Endothelial cell of umbilical vein (primary cell): Measurements from ENCODE around the gene ACTL8. TPM values are rescaled to one million over a fixed set of nuclear protein-coding genes. Genes with fewer than 3 reads are reported as not detected.

ENCODE experiments used
- BruUV-seq: library from RNA; stranded (reverse); fragments of 400-500 nt; replicated peaks from 2 replicates; lab custom pipeline; 2021; lab: Mats Ljungman, UMichigan
- CTCF ChIA-PET: fragments of 300-600, 350-600 bp; sonication (Branson Sonifier 250); formaldehyde crosslinking; loops from one replicate; lab custom pipeline; 2021; ENCODE audit warnings: antibody characterized with exemption, inconsistent platforms; lab: Charles Lee
- POLR2A ChIA-PET: fragments of 300-600, 350-600 bp; sonication (Branson Sonifier 250); formaldehyde crosslinking; loops from one replicate; lab custom pipeline; 2021; ENCODE audit warnings: antibody characterized with exemption, inconsistent platforms; lab: Charles Lee
- DNase-seq: peaks from one replicate; pipeline ENCODE4 v3.0.0-alpha.2; 2011; ENCODE audit warnings: low read depth, low spot score
- FAIRE-seq: peaks from 2 replicates; lab custom pipeline; 2011; peaks lifted over from hg19 to GRCh38; lab: Jason Lieb, UNC
- H2AFZ ChIP-seq: 2 replicates; pipeline ENCODE4 v1.6.0; 2012; ENCODE audit warnings: low read depth, low read length, control low read depth, inconsistent platforms
- H3K27ac ChIP-seq: 2 replicates; pipeline ENCODE4 v1.5.1; 2011; ENCODE audit warnings: low read depth, mild to moderate bottlenecking, control low read depth, low read length, moderate library complexity; ENCODE audit not compliant: insufficient read depth
- H3K27me3 ChIP-seq, 2 experiments: 2 replicates each; pipeline versions ENCODE4 v1.6.0 to v1.6.1; 2011; ENCODE audit warnings: low read length in 2 of 2, mixed read lengths in 1 of 2; ENCODE audit not compliant: control insufficient read depth in 2 of 2, insufficient read depth in 2 of 2
- H3K36me3 ChIP-seq, 2 experiments: 2 replicates in 1 of 2; 3 replicates in 1 of 2; pipeline ENCODE4 v1.5.1; 2011; ENCODE audit warnings: low read length in 2 of 2, mild to moderate bottlenecking in 1 of 2, moderate library complexity in 1 of 2; ENCODE audit not compliant: control insufficient read depth in 2 of 2, insufficient read depth in 2 of 2; ENCODE audit errors: extremely low read depth in 1 of 2
- H3K4me1 ChIP-seq: 3 replicates; pipeline ENCODE4 v1.5.1; 2011; ENCODE audit warnings: mild to moderate bottlenecking, low read length; ENCODE audit not compliant: control insufficient read depth, insufficient read depth; ENCODE audit errors: extremely low read depth
- H3K4me2 ChIP-seq: 2 replicates; pipeline ENCODE4 v1.6.1; 2011; ENCODE audit warnings: low read length, control low read depth, mixed read lengths; ENCODE audit not compliant: insufficient read depth
- H3K4me3 ChIP-seq, 3 experiments: fragments of 200-600 bp in 1 of 3; sonication (generic), shearing (Covaris generic) in 1 of 3; replicated peaks in 1 of 3; 2 replicates each; pipeline ENCODE4 v1.5.1; 2011 to 2016; ENCODE audit warnings: control low read depth in 3 of 3, low read length in 3 of 3, mild to moderate bottlenecking in 2 of 3, inconsistent platforms in 1 of 3, low read depth in 1 of 3, moderate library complexity in 1 of 3; ENCODE audit not compliant: insufficient read depth in 1 of 3
- H3K79me2 ChIP-seq: 2 replicates; pipeline ENCODE4 v1.6.0; 2012; ENCODE audit warnings: low read length, inconsistent platforms; ENCODE audit not compliant: control insufficient read depth, insufficient read depth
- H3K9ac ChIP-seq: replicated peaks from 2 replicates; pipeline ENCODE3; 2011; ENCODE audit warnings: low read length, control low read depth; ENCODE audit not compliant: insufficient read depth; ENCODE audit errors: extremely low read depth
- H3K9me1 ChIP-seq: replicated peaks from 3 replicates; pipeline ENCODE4 v1.6.0; 2011; ENCODE audit warnings: mild to moderate bottlenecking, low read length; ENCODE audit not compliant: control insufficient read depth, insufficient read depth; ENCODE audit errors: extremely low read depth
- H3K9me3 ChIP-seq: replicated peaks from 2 replicates; pipeline ENCODE4 v1.5.1; 2012; ENCODE audit warnings: low read length, inconsistent platforms; ENCODE audit not compliant: control insufficient read depth, insufficient read depth
- H4K20me1 ChIP-seq: replicated peaks from 2 replicates; pipeline ENCODE3; 2011; ENCODE audit warnings: mild to moderate bottlenecking, low read length; ENCODE audit not compliant: control insufficient read depth, insufficient read depth; ENCODE audit errors: extremely low read depth
- CTCF ChIP-seq, 2 donors: IDR thresholded peaks; 1 replicate in 1 of 2; 2 replicates in 1 of 2; pipeline ENCODE4 v1.5.1; 2011; ENCODE audit warnings: low read length in 2 of 2, mild to moderate bottlenecking in 2 of 2, moderate library complexity in 2 of 2, control low read depth in 1 of 2, inconsistent platforms in 1 of 2, low read depth in 1 of 2; ENCODE audit not compliant: insufficient read depth in 1 of 2; ENCODE audit errors: extremely low read depth in 1 of 2
- EZH2 ChIP-seq: IDR thresholded peaks from 2 replicates; pipeline ENCODE4 v1.6.1; 2012; ENCODE audit warnings: borderline replicate concordance, low read depth, mild to moderate bottlenecking, moderate library complexity, low read length, inconsistent platforms; ENCODE audit not compliant: severe bottlenecking
- FOS ChIP-seq: IDR thresholded peaks from 2 replicates; pipeline ENCODE4 v1.6.1; 2011; ENCODE audit warnings: mild to moderate bottlenecking, low read length, moderate library complexity, borderline replicate concordance; ENCODE audit not compliant: insufficient read depth
- GATA2 ChIP-seq: IDR thresholded peaks from 2 replicates; pipeline ENCODE4 v1.7.0; 2011; ENCODE audit warnings: low read depth, mild to moderate bottlenecking, moderate library complexity, mixed read lengths, low read length; ENCODE audit not compliant: insufficient read length, insufficient read depth
- JUN ChIP-seq: IDR thresholded peaks from 2 replicates; pipeline ENCODE4 v1.6.1; 2011; ENCODE audit warnings: borderline replicate concordance, low read depth; ENCODE audit not compliant: insufficient read length, insufficient read depth
- MAX ChIP-seq: IDR thresholded peaks from 2 replicates; pipeline ENCODE4 v1.6.1; 2011; ENCODE audit not compliant: insufficient read depth, insufficient read length
- MYC ChIP-seq: IDR thresholded peaks from one replicate; pipeline ENCODE4 v1.6.1; 2011; ENCODE audit warnings: mild to moderate bottlenecking, low read depth, low read length
- POLR2A ChIP-seq: IDR thresholded peaks from 2 replicates; pipeline ENCODE4 v1.6.1; 2012; ENCODE audit warnings: low read depth, mild to moderate bottlenecking, control low read depth, low read length
- POLR2AphosphoS5 ChIP-seq: IDR thresholded peaks from 2 replicates; pipeline ENCODE4 v1.6.1; 2012; ENCODE audit warnings: low read depth, mild to moderate bottlenecking, control low read depth, low read length, moderate library complexity; ENCODE audit not compliant: insufficient read depth
- dilution Hi-C: fragments of 300-500 bp; cut with MboI; formaldehyde crosslinking; loops from one replicate; pipeline ENCODE4 v1.15.0; 2019; ENCODE audit warnings: low sequenced_read_pairs; ENCODE audit not compliant: extremely low pct_ligation_motif_present
- intact Hi-C: fragments of 100-400 bp; cut with micrococcal nuclease; formaldehyde crosslinking; loops from one replicate; pipeline ENCODE4 v1.10.0; 2022
- polyA plus RNA-seq, 4 experiments: library from polyadenylated mRNA; depleted of rRNA in 3 of 4; stranded (reverse) in 3 of 4; unstranded in 1 of 4; fragments of >200 nt; gene quantifications; 2 replicates each; pipeline versions ENCODE4 v1.2.1 to v1.2.3, GENCODE V29; 2011 to 2012; ENCODE audit warnings: missing spikeins in 1 of 4
- total RNA-seq: library from RNA; stranded (reverse); gene quantifications from 2 replicates; pipeline ENCODE4 v1.2.3, GENCODE V29; 2021

The ACTL8 gene
- total and polyA plus RNA-seq, 2 donors (not counting 3 experiments of a cell fraction or from before 2014, with no cell fraction given): not detected

- intact Hi-C loops: no loop called here
- TF ChIP-seq POLR2AphosphoS5: no peak
- TF ChIP-seq MYC: no peak
- no peak for TF ChIP-seq FOS
- TF ChIP-seq JUN: no peak
- no peak for TF ChIP-seq POLR2A
- no peak for TF ChIP-seq CTCF (IDR thresholded peaks at IDR 0.05; ENCODE audit: extremely low read depth in 1 of 2, insufficient read depth in 1 of 2, low read depth in 1 of 2, low read length in 2 of 2)
- TF ChIP-seq EZH2: no peak
- no peak for TF ChIP-seq MAX
- no peak for TF ChIP-seq GATA2
- H4K20me1 ChIP-seq: no peaks in the 10 kb centered on the region
- ChIA-PET CTCF (no interaction called here), POLR2A (no interaction called here)
- BruUV-seq: no TSS peak
- H3K9me1 ChIP-seq: no peaks in the 10 kb centered on the region
- H3K4me1 ChIP-seq: no peaks in the 10 kb centered on the region
- dilution Hi-C loops: no loop called here
- H3K4me2 ChIP-seq: no peak overlapping the region
- no peaks in the 10 kb centered on the region for H3K27me3 ChIP-seq
- no peak overlapping the region for H3K9ac ChIP-seq
- no peak overlapping the region for H3K4me3 ChIP-seq
- FAIRE-seq: no peak
- no peak overlapping the region for H3K27ac ChIP-seq
- no peaks in the 10 kb centered on the region for H3K79me2 ChIP-seq
- no peak overlapping the region for H2AFZ ChIP-seq
- no peaks in the 10 kb centered on the region for H3K36me3 ChIP-seq
- no peak for DNase-seq
- H3K9me3 ChIP-seq: no peaks in the 10 kb centered on the region
These were observed 120.2 kb downstream of the ACTL8 start for GRCh38 chr1:17875171-17875881.
